Activated CD4-positive, alpha-beta T cell treated with anti-CD3 and anti-CD28 coated beads for 48 hours (primary cell): Measurements from ENCODE around the gene NFIA.

Source experiments
- DNase-seq: peaks from one replicate; pipeline ENCODE4 v3.0.0-alpha.2; 2020

Gene NFIA

DNA sequence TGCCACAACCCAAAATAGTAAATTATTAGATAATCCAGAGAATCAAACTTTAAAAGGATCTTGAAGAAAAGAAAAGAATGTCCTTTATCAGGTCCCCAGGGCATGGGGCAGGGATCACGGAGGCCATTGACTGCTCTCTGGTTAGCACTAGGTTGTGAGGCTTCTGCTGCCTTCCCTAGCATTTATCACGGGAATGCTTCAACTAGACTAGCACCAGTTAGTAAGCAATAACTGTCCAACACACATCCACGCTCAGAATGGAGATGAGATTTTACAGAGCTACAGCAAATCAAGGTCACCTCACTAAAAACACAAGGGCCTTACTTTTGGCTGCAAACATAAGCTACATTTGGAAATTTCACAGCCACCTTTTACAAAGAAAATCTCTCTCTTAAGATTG is 304.0 kb downstream of the NFIA start:
- DNase-seq: no peak

DNA sequence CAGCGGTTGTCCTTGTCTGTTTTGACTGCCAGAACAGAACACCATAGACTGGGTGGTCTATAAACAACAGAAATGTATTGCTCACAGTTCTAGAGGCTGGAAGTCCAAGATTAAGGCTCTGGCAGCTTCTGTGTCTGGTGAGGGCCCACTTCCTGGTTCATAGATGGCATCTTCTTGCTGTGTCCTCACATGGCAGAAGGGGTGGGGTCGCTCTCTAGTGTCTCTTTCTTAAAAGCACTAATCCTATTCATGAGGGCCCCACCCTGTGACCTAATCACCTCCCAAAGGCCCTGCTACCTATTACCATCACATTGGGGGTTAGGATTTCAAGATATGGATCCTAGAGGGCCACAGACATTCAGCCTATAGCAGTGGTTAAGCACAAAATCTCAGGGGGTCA is 304.4 kb downstream of the NFIA start:
- no peak for DNase-seq

GRCh38 chr1:61387829-61388228 is 305.5 kb downstream of the NFIA start:
- no peak for DNase-seq

- DNase-seq: no peak
These were observed 306.2 kb downstream of the NFIA start for GRCh38 chr1:61388566-61388965.

- DNase-seq: no peak
These were observed 307.0 kb downstream of the NFIA start for GRCh38 chr1:61389194-61389925.

DNA sequence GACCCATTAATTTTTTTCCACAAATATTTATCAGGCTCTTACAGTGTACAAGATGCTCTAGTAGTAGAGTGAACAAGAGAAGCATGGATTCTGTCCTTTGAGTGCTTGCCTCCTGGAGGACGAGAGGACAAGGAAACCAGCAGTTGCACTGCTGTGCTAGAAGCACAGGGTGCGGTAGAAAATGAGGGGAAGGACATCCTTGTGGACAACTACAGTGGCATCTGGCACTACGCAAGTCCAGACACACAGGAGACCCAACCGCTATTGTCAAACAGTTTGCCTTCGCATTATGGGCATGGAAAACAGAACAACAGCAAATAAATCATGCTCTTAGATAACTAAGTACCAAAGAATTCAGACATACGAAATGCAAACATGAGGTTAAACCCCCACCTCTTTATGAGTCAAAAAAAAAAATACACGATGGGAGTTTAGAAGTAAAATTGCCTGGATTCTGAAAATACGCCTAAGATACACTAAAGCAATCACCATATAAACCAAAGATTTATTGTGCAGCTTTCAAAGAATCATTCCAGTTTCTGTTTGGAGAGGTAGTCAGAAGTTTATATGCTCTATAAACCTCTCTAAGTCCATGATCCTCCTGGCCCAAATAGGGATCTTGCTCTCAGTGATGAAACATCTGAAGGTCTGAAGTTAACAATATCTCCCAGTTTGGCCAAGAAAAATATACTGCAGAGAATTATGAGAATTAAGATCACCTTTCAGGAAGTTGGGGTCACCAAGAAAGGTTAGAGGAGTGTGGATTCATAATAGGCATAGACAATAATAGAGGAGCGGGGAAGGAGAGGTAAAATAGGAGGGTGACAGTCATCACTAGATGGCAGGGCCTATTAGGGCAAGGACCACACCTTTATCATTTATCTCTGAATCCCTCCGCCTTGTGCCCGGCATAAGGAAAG is 307.8 kb downstream of the NFIA start:
- no peak for DNase-seq

DNA sequence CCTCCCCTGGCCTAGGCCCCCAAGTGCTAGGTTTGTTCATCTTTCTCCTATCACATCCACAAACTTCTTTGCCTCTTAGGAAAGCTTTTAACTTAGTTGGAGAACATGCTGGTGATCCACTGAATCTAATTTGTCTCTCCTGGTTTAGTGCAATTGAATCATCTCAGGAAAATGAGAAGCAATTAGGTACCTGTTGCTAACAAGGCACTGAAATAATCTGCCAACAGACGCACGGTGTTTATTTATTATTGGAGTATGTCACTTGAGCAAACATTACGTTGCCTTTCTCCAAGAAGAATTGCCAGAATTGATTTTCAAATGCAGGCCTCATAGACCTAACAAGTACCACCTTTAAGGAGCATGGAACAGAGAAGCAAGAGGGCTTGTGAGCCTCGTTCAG is 309.4 kb downstream of the NFIA start:
- DNase-seq: no peak

GRCh38 chr1:61392409-61393242 is 310.3 kb downstream of the NFIA start:
- DNase-seq: no peak

DNA sequence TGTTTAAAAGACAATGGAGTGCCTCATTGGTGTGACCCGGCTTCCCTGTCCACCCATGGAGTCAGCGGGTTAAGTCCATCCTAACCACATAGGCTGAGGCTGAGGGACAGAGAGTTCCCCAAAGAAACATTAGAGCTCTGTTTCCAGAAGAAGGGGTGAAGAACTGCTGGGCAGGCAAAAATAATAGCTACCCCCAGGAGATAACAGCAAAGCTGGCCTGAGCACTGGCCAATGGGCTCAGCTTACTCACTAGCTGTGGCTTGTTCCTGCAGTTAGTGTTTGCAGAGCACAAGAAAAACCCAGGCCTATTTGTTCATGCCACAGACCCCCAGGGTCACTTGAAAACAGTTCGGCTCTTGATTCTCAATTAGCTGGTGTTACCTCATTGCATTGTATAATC is 311.2 kb downstream of the NFIA start:
- no peak for DNase-seq

- no peak for DNase-seq
These were observed 312.9 kb downstream of the NFIA start for GRCh38 chr1:61395146-61395800.

DNA sequence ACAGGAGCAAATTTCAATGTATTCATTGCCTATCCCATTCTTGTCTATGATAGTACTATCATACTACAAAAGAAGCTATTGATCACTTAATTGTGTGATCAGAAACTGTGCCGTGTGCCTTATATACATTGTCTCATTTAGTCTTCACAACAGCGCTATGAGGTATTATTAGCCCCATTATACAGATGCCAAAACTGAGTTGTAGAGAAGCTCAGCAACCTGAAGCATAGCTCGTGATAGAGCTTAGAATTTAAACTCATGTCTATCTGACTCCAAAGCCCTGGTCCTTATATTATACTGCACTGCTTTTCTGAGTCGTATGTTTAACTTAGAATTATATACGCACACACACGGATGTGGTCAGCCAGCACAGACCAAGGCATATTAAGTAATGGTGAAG is 315.1 kb downstream of the NFIA start:
- no peak for DNase-seq

GRCh38 chr1:61397935-61398334 is 315.6 kb downstream of the NFIA start:
- DNase-seq: no peak

DNA sequence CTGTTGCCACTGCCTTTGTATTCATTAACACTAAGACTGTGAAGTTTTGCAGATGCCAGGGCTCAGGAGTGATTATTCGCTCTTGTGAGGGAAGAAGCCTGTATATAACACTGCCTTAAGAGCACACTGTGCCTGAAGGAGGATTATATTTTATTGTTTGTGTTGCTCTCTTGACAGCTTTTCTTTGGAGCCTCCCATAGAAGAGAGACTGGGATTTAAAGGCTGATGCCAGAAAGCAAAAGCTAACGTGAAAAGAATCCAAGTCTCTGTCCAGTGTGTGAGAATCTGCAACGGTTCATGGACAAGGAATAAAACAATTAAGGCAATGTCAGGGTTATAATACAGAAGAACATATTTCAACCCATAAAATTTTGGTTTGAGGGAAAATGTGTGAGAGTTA is 316.8 kb downstream of the NFIA start:
- DNase-seq: no peak

GRCh38 chr1:61400131-61400770 is 317.9 kb downstream of the NFIA start:
- DNase-seq: no peak

DNA sequence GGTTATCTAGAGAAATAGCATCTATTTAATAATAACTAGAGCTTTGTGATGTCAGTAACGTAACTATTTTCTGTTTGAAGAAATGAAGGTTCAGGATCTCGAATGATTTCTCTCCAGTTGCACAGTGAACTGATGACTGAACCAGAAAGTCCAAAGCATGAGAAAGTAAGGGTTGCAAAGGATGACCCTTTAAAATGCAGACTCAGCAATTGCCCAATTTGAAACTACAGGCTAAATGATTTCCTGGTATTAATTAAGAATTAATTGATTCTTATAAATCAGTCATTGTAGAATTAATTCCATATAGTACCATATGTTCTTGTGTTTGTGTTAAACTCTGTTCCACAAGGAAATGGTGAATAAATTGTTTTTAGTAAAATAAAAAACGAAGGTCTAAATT is 318.6 kb downstream of the NFIA start:
- DNase-seq: no peak

DNA sequence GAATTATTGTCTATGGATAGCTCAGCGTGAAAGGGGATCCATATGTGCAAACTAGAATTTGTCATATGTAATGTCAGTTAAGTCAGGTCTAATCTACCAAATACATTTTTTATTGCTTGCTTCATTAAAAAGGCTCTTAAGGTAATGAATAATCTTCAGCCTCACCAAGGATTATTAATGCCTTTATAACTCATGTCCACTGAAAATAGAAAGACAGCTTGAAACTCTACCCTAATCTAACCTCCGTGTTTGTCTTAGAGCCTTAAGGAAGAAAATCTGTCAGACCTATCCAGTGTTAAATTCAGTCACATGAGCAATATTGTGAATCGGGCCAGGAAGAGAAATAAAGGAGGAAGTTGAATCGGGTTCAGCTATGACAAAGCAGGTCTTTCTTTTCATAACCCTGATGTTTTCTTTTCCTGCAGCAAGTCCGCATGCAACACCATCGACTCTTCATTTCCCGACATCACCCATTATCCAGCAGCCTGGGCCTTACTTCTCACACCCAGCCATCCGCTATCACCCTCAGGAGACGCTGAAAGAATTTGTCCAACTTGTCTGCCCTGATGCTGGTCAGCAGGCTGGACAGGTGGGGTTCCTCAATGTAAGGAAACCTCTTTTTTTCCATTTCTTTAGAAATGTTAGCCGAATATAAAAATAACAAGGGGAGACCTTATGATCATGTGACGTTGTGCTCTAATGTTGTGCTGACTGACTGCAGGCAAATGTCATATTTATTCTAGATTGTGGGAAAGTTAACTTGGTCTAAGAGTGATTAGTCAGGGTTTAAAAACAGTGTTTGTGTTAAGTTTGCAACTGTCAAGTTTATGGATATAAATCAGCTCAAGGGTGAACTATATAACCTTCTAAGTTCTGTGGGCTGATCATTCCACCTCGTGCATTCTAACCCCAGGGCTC is 321.6 kb downstream of the NFIA start:
- no peak for DNase-seq

DNA sequence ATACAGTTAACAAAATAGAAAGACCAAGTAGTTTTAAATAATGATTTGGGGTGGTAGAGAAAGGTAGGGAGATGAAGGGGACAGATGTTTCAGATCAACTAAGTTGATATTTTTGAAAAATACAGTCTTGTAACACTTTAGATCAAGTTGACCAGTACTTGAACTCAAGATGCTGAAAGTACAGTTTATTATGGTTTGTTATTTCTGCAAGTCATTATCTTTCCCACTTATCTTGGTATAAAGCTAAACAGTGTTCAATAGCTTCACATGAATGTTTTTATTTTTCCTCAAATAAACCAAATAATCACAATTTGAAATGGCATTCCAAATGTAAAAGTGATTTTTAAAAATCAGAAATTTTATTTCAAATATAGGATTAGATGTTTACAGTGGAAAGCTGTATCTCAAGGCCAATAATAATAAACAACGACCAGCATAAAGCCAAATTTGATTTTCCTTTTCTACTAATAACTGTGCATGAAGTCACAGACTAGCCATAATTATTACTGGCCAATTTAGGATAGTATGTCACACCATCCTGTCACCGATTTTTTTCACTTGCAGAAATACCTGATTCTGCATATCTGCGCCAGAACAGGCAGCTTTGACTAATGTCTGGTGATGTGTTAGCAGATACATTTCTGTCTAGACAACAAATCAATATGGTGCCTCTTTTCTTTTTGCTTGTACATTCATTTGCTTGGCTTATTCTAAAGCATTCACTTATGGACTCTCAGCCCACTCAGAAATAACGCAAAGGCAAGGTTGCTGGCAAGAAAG is 322.4 kb downstream of the NFIA start:
- DNase-seq: no peak

- DNase-seq: no peak
These were observed 324.1 kb downstream of the NFIA start for GRCh38 chr1:61406467-61406866.

DNA sequence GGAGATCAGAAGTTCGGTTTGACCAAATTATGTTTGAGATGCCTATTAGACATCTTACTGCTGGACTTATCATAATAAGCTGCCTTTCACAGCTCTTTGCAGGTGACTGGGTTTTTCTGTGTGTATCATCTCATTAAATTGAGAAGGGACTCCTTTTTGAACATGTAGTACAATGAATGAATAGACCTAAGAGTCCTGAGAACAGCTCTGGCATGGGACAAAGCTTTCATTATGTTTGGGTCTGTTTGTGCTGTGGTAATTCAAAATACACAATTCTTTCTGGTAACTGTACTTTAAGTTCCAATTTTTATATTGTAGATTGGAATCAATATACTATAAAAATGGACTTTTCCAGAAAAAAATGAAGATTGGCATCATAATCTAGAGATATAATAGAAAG is 330.2 kb downstream of the NFIA start:
- no peak for DNase-seq

GRCh38 chr1:61419196-61419595 is 336.8 kb downstream of the NFIA start:
- no peak for DNase-seq
